Fibroblast of lung (primary cell): ENCODE results near the gene ARHGEF38.

Source experiments
- EZH2 ChIP-seq: IDR thresholded peaks from 2 replicates; pipeline ENCODE4 v1.5.1; 2012; ENCODE audit warnings: low read length, control low read depth, mild to moderate bottlenecking; ENCODE audit errors: missing control alignments
- TF ChIP-seq, protein P1 (sequence below), 2 donors: IDR thresholded peaks in 1 of 2; conservative IDR thresholded peaks in 1 of 2; 1 replicate in 1 of 2; 2 replicates in 1 of 2; pipeline ENCODE4 v1.5.1; 2011 to 2012; ENCODE audit warnings: low read length in 2 of 2, control low read depth in 1 of 2, inconsistent platforms in 1 of 2, low read depth in 1 of 2, mild to moderate bottlenecking in 1 of 2

DNA sequence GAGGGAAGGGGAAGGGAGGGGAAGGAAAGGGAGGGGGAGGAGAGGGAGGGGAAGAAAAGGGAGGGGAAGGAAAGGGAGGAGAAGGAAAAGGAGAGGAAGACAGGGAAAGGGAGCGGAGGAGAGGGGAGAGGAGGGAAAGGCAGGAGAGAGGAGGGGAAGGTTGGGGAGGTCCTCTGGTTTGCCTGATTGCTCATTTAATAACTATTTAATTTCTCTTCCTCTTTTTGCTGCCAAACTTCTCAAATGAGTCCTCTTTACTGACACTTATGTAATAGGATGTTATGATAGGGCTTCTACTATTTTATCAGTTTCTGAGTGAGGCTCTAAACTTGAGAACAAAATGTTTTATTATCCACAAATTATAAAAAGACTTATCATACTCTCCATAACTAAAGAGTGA, 43.1 kb upstream of the ARHGEF38 start:
- no peak for TF ChIP-seq EZH2
- TF ChIP-seq, protein P1, sequence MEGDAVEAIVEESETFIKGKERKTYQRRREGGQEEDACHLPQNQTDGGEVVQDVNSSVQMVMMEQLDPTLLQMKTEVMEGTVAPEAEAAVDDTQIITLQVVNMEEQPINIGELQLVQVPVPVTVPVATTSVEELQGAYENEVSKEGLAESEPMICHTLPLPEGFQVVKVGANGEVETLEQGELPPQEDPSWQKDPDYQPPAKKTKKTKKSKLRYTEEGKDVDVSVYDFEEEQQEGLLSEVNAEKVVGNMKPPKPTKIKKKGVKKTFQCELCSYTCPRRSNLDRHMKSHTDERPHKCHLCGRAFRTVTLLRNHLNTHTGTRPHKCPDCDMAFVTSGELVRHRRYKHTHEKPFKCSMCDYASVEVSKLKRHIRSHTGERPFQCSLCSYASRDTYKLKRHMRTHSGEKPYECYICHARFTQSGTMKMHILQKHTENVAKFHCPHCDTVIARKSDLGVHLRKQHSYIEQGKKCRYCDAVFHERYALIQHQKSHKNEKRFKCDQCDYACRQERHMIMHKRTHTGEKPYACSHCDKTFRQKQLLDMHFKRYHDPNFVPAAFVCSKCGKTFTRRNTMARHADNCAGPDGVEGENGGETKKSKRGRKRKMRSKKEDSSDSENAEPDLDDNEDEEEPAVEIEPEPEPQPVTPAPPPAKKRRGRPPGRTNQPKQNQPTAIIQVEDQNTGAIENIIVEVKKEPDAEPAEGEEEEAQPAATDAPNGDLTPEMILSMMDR (conservative IDR thresholded peaks at IDR 0.05 in 1 of 2, IDR thresholded peaks at IDR 0.05 in 1 of 2; ENCODE audit: low read depth in 1 of 2, low read length in 2 of 2) = no peak
